HG03354 (cell line): ENCODE measurements around the gene APLP2.
"Not testable (repeated sequence)": the region's sequence is repeated elsewhere in the genome, so short reads cannot be mapped to it uniquely, and the experiment has no call there.

Experiments
- ATAC-seq: cut with Tn5 transposase; IDR thresholded peaks from one replicate; pipeline ENCODE4 v1.9.1; 2021; ENCODE audit warnings: mild to moderate bottlenecking; ENCODE audit not compliant: unreplicated experiment, poor library complexity, severe bottlenecking

APLP2 gene

GRCh38 chr11:130181295-130182272 lies 111.9 kb downstream of the APLP2 start:
- peak; percentile 76 for ATAC-seq

- no peak for ATAC-seq
These were observed 114.3 kb downstream of the APLP2 start for GRCh38 chr11:130183878-130184610.

- no peak for ATAC-seq
These were observed 117.4 kb downstream of the APLP2 start for GRCh38 chr11:130187096-130187495.

GRCh38 chr11:130188047-130188446 lies 118.4 kb downstream of the APLP2 start:
- ATAC-seq = no peak

GRCh38 chr11:130188585-130189347 lies 119.1 kb downstream of the APLP2 start:
- no peak for ATAC-seq

- ATAC-seq = no peak
These were observed 120.0 kb downstream of the APLP2 start for GRCh38 chr11:130189492-130190210.

- ATAC-seq = no peak
These were observed 120.7 kb downstream of the APLP2 start for GRCh38 chr11:130190371-130190881.

GRCh38 chr11:130191896-130192295 lies 122.2 kb downstream of the APLP2 start:
- ATAC-seq = no peak

GRCh38 chr11:130192845-130193267 lies 123.2 kb downstream of the APLP2 start:
- no peak for ATAC-seq

GRCh38 chr11:130193551-130193950 lies 123.9 kb downstream of the APLP2 start:
- ATAC-seq = not testable (repeated sequence)
